ENCODE data around the gene MED23. TPM values are rescaled to one million over a fixed set of nuclear protein-coding genes. Genes with fewer than 3 reads are reported as not detected.

MED23 gene
- total RNA-seq (2014; rRNA removed; shearing (Covaris generic); ENCODE audit: low replicate concordance) = 11.3 and 19.0 TPM in 2 replicates

DNA sequence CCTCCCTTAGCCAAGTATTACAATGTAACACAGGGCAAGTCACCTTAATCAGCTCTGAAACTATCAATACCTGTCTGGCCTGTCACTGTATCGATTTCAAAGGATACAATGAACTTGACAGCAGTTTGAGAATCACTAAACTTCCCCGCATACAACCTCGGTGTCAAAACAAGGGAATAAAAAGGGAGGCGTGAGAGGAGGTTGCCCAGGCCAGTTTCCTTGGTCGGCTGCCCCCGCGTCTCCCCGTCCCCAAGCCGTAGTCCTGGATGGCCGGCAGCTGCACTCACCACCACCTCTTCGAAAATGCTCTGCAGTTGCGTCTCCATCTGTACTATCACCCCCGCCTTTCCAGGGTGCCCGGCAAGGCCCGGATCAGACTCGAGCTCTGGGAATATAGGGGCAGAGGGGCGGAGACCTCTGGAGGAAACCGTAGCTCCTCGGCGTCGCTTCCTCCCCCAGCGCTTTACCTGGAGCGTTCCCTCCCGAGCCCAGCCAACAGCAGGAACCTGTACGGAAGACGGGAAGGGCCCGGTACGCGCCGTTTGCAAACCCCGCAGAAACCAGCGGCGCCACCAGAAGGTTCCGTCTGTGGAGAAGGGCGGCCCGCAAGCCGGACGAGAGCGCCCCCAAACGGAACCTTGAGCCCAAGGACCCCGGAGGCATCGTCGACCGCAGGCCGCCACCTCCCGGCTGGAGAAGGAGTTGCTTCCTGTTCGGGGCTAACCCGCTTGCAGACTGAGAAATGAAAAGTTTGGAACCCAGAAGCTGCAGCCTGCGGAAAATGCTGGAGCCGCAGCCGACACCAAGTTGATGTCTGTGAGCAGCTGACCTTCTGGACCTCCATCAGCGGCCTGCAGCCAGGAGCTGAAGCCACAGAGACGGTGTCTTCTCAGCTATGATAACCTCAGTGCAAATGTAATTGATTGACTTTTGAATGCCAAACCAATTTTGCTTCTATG is at the start of gene MED23:
MED23 (minus strand) TSS at position 519 of the 959 bp plus-strand sequence; CDS start at position 326, 193 bp downstream.
- H3K4me3 ChIP-seq = peak within 1 kb of the TSS; percentile 86
- H3K36me3 ChIP-seq = peaks cover 22% of the 10 kb centered on the region
- H3K9me3 ChIP-seq = no peaks in the 10 kb centered on the region
- H3K27me3 ChIP-seq = no peaks in the 10 kb centered on the region
- DNase-seq = peak; percentile 92

- DNase-seq = no peak
- no peak overlapping the region for H3K4me3 ChIP-seq
- no peaks in the 10 kb centered on the region for H3K27me3 ChIP-seq
- no peaks in the 10 kb centered on the region for H3K9me3 ChIP-seq
- no peaks in the 10 kb centered on the region for H3K36me3 ChIP-seq
Observed at GRCh38 chr6:131673184-131673583, 45.1 kb upstream of the MED23 start.

DNA sequence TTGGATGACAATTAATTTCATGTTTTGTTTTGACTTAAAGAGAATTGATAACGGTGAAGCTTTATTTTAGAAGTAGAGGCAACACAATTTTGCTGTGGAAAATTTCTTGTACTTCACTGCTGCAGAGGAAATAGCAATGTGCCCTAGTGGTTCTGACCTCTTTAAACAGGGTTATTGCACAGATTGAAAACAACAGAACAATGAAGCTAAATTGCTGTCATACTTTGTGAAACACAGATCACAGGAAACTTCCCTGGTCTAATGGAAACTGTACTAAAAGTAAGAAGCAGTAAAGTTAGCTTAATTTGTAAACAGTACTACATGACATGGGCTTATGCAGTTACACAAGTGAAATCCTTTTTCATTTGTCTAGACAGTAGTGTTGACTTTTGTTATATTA is 41.8 kb upstream of the MED23 start:
- no peak for DNase-seq
- Histone ChIP-seq H3K36me3 (no peaks in the 10 kb centered on the region), H3K27me3 (no peaks in the 10 kb centered on the region)

DNA sequence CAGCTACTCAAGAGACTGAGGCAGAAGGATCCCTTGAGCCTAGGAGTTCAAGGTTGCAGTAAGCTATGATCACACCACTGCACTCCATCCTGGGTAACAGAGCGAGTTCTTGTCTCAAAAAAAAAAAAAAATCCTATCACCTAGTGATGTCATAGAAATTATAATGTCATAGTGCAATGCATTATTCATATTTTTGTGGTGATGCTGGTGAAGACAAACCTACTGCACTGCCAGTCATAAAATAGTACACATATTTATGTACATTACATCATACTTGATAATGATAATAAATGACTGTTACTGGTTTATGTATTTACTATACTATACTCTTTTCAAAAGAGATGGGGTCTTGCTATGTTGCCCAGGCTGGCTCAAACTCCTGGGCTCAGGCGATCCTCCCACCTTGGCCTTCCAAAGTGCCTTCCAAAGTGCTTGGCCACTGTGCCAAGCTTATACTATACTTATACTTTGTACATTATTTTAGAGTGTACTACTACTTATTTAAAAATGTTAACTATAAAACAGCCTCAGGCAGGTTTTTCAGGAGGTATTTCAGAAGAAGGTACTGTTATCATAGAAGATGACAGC is 35.6 kb upstream of the MED23 start:
- Histone ChIP-seq H3K36me3 (no peaks in the 10 kb centered on the region), H3K27me3 (no peaks in the 10 kb centered on the region), H3K9me3 (no peaks in the 10 kb centered on the region), H3K4me3 (no peak overlapping the region)
- no peak for DNase-seq

More for the DNA sequence above, 41.8 kb upstream of the MED23 start:
- no peaks in the 10 kb centered on the region for H3K9me3 ChIP-seq
- no peak overlapping the region for H3K4me3 ChIP-seq

DNA sequence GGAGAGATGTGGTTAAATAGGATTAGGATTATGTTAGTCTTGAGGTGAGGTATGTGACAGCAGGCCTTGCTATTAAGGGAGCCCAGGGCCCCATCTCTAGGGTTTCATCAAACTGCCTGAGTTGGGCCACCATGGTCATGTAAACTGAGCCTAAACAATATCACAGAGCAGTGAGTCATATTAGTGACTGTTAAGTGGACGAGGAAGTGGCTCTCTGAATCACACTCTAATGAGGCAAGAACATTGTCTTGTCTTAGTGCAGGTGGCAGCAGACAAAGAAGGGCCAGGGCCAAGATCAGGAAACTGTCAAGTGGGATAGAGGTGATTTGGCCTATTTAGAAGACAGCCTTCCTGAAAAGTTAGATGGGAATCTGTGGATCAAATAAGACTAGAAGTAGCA is 32.2 kb upstream of the MED23 start:
- Histone ChIP-seq H3K36me3 (no peaks in the 10 kb centered on the region), H3K9me3 (no peaks in the 10 kb centered on the region), H3K4me3 (no peak overlapping the region), H3K27me3 (no peaks in the 10 kb centered on the region)
- no peak for DNase-seq

DNA sequence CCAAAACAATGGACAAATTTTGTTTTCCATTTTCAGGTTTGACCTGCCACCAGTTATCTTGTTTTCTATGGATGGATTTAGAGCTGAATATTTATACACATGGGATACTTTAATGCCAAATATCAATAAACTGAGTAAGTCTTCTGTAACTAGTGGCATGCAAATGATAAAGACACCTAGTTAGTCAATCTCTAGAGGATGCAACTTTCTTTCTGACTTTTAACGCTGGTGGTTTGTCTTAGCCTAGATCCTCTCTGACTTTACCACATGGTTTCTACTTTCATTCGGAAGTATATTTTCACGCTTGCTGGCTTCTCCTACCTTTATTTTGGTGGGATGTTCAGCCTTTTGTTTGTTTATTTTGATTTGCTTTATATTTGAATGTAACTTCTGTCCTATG is 30.2 kb upstream of the MED23 start:
- Histone ChIP-seq H3K36me3 (no peaks in the 10 kb centered on the region), H3K4me3 (no peak overlapping the region), H3K27me3 (no peaks in the 10 kb centered on the region), H3K9me3 (no peaks in the 10 kb centered on the region)
- DNase-seq = no peak

DNA sequence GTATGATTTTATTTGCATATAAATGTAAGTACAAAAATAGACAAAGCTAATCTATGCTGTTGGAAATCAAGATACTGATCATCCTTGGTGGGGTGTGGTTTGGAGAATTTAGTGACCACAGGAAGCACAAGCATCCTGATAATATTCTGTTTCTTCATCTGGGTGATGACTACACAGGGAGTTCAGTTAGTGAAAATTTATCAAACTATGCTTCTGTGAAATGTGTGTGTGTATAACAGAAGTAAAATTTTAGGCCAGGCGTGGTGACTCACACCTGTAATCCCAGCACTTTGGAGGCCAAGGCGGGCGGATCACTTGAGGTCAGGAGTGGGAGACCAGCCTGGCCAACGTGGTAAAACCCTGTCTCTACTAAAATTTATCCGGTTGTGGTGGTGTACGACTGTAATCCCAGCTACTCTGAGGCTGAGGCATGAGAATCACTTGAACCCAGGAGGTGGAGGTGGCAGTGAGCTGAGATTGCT is 29.6 kb upstream of the MED23 start:
- H3K9me3 ChIP-seq = no peaks in the 10 kb centered on the region
- no peaks in the 10 kb centered on the region for H3K36me3 ChIP-seq
- no peak overlapping the region for H3K4me3 ChIP-seq
- DNase-seq = peak; percentile 74
- no peaks in the 10 kb centered on the region for H3K27me3 ChIP-seq

DNA sequence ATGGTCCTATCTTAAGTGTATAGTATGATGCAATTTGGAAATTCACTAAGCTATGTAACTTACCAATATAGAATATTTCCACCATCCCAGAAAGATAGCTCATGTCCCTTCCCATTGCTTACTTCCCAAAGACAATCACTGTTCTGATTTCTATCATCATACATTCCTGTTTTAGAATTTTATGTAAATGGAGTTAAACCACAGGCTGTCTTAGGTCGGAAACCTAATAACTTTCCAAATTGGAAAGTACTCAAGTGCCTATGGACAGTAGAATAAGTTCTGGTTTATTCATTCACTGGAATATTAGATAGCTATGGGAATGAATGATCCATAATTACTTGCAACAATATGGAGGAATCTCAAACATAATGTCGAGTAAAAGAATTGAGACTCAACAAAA is 29.2 kb upstream of the MED23 start:
- no peak for DNase-seq
- H3K4me3 ChIP-seq = no peak overlapping the region
- no peaks in the 10 kb centered on the region for H3K36me3 ChIP-seq

GRCh38 chr6:131656667-131657066 is 28.6 kb upstream of the MED23 start:
- no peak for DNase-seq
- no peak overlapping the region for H3K4me3 ChIP-seq
- H3K27me3 ChIP-seq = no peaks in the 10 kb centered on the region
- no peaks in the 10 kb centered on the region for H3K36me3 ChIP-seq
- H3K9me3 ChIP-seq = no peaks in the 10 kb centered on the region

More for the DNA sequence above, 29.2 kb upstream of the MED23 start:
- Histone ChIP-seq H3K27me3 (no peaks in the 10 kb centered on the region), H3K9me3 (no peaks in the 10 kb centered on the region)

DNA sequence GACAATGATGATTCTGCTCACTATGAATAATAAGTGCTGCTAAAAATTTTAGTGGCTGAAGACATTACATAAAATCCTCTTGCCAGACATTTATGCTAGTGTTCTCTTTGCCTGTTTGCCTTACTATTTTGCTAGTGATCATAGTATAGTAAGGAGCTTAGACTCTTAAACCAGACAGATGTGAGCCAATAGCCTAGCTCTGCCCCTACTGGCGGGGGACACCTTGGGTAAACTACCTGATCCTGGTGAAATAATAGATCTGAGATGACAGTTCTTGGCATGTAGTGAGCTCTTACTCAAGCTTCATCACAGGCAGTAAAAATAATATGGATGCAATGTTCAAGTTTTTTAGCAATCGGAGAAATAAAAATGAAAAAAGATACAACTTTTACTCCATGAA is 27.9 kb upstream of the MED23 start:
- H3K36me3 ChIP-seq = no peaks in the 10 kb centered on the region
- DNase-seq = no peak
- no peaks in the 10 kb centered on the region for H3K27me3 ChIP-seq
- H3K9me3 ChIP-seq = no peaks in the 10 kb centered on the region
- H3K4me3 ChIP-seq = no peak overlapping the region

- Histone ChIP-seq H3K4me3 (no peak overlapping the region), H3K36me3 (no peaks in the 10 kb centered on the region), H3K9me3 (no peaks in the 10 kb centered on the region), H3K27me3 (no peaks in the 10 kb centered on the region)
- no peak for DNase-seq
Observed at GRCh38 chr6:131655387-131655786, 27.3 kb upstream of the MED23 start.

DNA sequence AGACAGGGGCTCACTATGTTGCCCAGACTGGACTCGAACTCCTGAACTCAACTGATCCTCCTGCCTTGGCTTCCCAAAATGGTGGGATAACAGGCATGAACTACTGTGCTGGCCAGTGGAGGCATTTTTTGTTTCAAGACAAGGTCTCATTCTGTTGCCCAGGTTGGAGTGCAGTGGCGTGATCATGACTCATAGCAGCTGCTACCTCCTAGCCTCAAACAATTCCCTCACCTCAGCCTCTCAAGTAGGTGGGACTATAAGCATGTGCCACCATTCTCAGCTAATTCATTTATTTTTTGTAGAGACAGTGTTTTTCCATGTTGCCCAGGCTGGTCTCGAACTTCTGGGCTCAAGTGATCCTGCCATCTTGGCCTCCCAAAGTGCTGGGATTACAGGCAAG is 26.3 kb upstream of the MED23 start:
- Histone ChIP-seq H3K36me3 (no peaks in the 10 kb centered on the region), H3K9me3 (no peaks in the 10 kb centered on the region), H3K4me3 (no peak overlapping the region), H3K27me3 (peaks cover 1% of the 10 kb centered on the region; the same call in 1 of the 2 replicates)
- no peak for DNase-seq

DNA sequence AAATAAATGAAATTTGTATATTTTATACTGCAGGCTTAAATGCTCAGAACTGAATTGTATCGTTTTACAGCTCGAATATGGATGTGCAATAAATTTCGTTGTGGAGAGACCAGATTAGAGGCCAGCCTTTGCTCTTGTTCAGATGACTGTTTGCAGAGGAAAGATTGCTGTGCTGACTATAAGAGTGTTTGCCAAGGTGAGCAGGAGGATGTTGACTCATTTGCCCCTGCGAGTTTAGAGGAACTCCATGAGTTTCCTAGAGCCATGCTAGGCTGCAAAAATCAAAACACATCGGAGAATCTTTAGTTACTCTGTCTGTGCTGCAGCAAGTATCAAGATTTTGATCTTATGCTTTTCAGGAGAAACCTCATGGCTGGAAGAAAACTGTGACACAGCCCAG is 24.4 kb upstream of the MED23 start:
- H3K9me3 ChIP-seq = no peaks in the 10 kb centered on the region
- peak; percentile 33 for DNase-seq

GRCh38 chr6:131651782-131652181 is 23.7 kb upstream of the MED23 start:
- no peak for DNase-seq
- peaks cover 3% of the 10 kb centered on the region; the same call in 1 of the 2 replicates for H3K27me3 ChIP-seq
- no peak overlapping the region for H3K4me3 ChIP-seq
- H3K9me3 ChIP-seq = no peaks in the 10 kb centered on the region
- no peaks in the 10 kb centered on the region for H3K36me3 ChIP-seq

More for the DNA sequence above, 24.4 kb upstream of the MED23 start:
- Histone ChIP-seq H3K27me3 (peaks cover 3% of the 10 kb centered on the region; the same call in 1 of the 2 replicates), H3K4me3 (no peak overlapping the region), H3K36me3 (no peaks in the 10 kb centered on the region)

- Histone ChIP-seq H3K36me3 (no peaks in the 10 kb centered on the region), H3K4me3 (no peak overlapping the region), H3K9me3 (no peaks in the 10 kb centered on the region), H3K27me3 (peaks cover 3% of the 10 kb centered on the region; the same call in 1 of the 2 replicates)
- no peak for DNase-seq
Observed at GRCh38 chr6:131646249-131646670, 18.2 kb upstream of the MED23 start.

DNA sequence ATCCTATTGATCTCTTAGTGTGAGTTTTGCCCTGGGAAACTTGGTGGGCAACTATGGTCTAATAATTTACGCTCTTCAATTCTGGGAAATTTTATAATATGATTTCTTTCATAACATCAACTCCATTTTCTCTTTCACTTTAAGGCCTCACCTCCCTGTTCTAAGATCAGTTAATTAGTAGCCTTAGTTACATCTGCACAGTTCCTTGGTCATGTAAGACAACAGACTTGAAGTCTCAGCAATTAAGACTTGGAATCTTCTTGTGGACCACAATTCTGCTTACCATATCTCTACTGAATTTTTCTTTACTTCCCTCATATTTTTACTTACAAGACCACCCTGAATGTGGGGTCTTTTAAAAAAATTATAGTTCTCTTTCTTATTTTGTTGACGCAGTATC is 17.8 kb upstream of the MED23 start:
- Histone ChIP-seq H3K4me3 (no peak overlapping the region), H3K36me3 (no peaks in the 10 kb centered on the region), H3K9me3 (no peaks in the 10 kb centered on the region), H3K27me3 (peaks cover 4% of the 10 kb centered on the region)
- DNase-seq = no peak

DNA sequence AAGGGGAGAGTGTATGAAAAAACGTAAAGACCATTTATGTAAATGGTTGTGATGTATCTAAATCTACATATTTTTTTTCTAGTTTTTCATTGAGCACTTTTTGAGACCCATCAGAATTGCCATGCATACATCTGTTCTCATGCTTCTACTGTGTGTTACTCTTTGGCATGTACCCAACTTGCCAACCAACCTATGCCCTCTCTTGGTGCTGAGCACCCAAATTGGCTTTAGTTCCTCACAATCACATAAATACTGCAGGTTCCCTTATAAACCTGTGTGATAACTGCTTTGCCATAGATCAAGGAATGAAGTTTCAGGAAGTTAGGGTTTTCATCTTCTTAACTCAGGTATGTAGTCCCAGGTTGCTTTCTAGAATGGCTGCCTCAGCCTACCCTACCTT is 16.9 kb upstream of the MED23 start:
- peaks cover 6% of the 10 kb centered on the region for H3K27me3 ChIP-seq
- H3K36me3 ChIP-seq = no peaks in the 10 kb centered on the region
- H3K9me3 ChIP-seq = no peaks in the 10 kb centered on the region
- no peak overlapping the region for H3K4me3 ChIP-seq
- DNase-seq = no peak
